Activated naive CD8-positive, alpha-beta T cell (primary cell): Measurements from ENCODE around the gene TBX5.
"Not testable (repeated sequence)": the region's sequence is repeated elsewhere in the genome, so short reads cannot be mapped to it uniquely, and the experiment has no call there.

Experiments
- H3K27ac Mint-ChIP-seq: one replicate; pipeline ENCODE4 v1.8.0; 2021; ENCODE audit warnings: mixed read lengths
- H3K27me3 Mint-ChIP-seq: one replicate; pipeline ENCODE4 v1.8.0; 2021; ENCODE audit warnings: mixed read lengths
- H3K36me3 Mint-ChIP-seq: one replicate; pipeline ENCODE4 v1.8.0; 2021; ENCODE audit warnings: mixed read lengths
- H3K4me1 Mint-ChIP-seq: one replicate; pipeline ENCODE4 v1.8.0; 2021; ENCODE audit warnings: low read depth, mixed read lengths
- H3K4me3 Mint-ChIP-seq: one replicate; pipeline ENCODE4 v1.8.0; 2021; ENCODE audit warnings: mild to moderate bottlenecking, mixed read lengths
- H3K9me3 Mint-ChIP-seq: one replicate; pipeline ENCODE4 v1.8.0; 2021; ENCODE audit warnings: low read depth, mixed read lengths

Gene TBX5

GRCh38 chr12:114391088-114391487 lies 14.9 kb downstream of the TBX5 start:
- Mint-ChIP-seq H3K36me3 (no peaks in the 10 kb centered on the region), H3K27me3 (peaks cover 34% of the 10 kb centered on the region), H3K27ac (no peak overlapping the region), H3K4me1 (no peaks in the 10 kb centered on the region), H3K9me3 (no peaks in the 10 kb centered on the region), H3K4me3 (no peak overlapping the region)

GRCh38 chr12:114384739-114385138 lies 21.2 kb downstream of the TBX5 start:
- no peaks in the 10 kb centered on the region for H3K36me3 Mint-ChIP-seq
- peaks cover 19% of the 10 kb centered on the region for H3K27me3 Mint-ChIP-seq
- H3K4me3 Mint-ChIP-seq = no peak overlapping the region
- no peak overlapping the region for H3K27ac Mint-ChIP-seq
- no peaks in the 10 kb centered on the region for H3K4me1 Mint-ChIP-seq
- no peaks in the 10 kb centered on the region for H3K9me3 Mint-ChIP-seq

- no peaks in the 10 kb centered on the region for H3K36me3 Mint-ChIP-seq
- H3K4me3 Mint-ChIP-seq = no peak overlapping the region
- no peaks in the 10 kb centered on the region for H3K9me3 Mint-ChIP-seq
- H3K27me3 Mint-ChIP-seq = peaks cover 18% of the 10 kb centered on the region
- no peak overlapping the region for H3K27ac Mint-ChIP-seq
- no peaks in the 10 kb centered on the region for H3K4me1 Mint-ChIP-seq
Measured at GRCh38 chr12:114381177-114381576, 24.8 kb downstream of the TBX5 start.

- no peaks in the 10 kb centered on the region for H3K9me3 Mint-ChIP-seq
- H3K36me3 Mint-ChIP-seq = no peaks in the 10 kb centered on the region
- no peak overlapping the region for H3K4me3 Mint-ChIP-seq
- peaks cover 14% of the 10 kb centered on the region for H3K27me3 Mint-ChIP-seq
- no peak overlapping the region for H3K27ac Mint-ChIP-seq
- no peaks in the 10 kb centered on the region for H3K4me1 Mint-ChIP-seq
Measured at GRCh38 chr12:114371733-114372132, 34.2 kb downstream of the TBX5 start.

- H3K27ac Mint-ChIP-seq = no peak overlapping the region
- no peaks in the 10 kb centered on the region for H3K4me1 Mint-ChIP-seq
- peaks cover 14% of the 10 kb centered on the region for H3K27me3 Mint-ChIP-seq
- no peaks in the 10 kb centered on the region for H3K9me3 Mint-ChIP-seq
- H3K4me3 Mint-ChIP-seq = no peak overlapping the region
- H3K36me3 Mint-ChIP-seq = no peaks in the 10 kb centered on the region
Measured at GRCh38 chr12:114371250-114371649, 34.7 kb downstream of the TBX5 start.

- H3K9me3 Mint-ChIP-seq = no peaks in the 10 kb centered on the region
- H3K27me3 Mint-ChIP-seq = peaks cover 8% of the 10 kb centered on the region
- H3K36me3 Mint-ChIP-seq = no peaks in the 10 kb centered on the region
- no peak overlapping the region for H3K4me3 Mint-ChIP-seq
- no peak overlapping the region for H3K27ac Mint-ChIP-seq
- H3K4me1 Mint-ChIP-seq = no peaks in the 10 kb centered on the region
Measured at GRCh38 chr12:114368685-114369452, 37.1 kb downstream of the TBX5 start.

- Mint-ChIP-seq H3K9me3 (peaks cover 9% of the 10 kb centered on the region), H3K27ac (no peak overlapping the region), H3K4me1 (no peaks in the 10 kb centered on the region), H3K36me3 (no peaks in the 10 kb centered on the region), H3K4me3 (no peak overlapping the region), H3K27me3 (peaks cover 10% of the 10 kb centered on the region)
Measured at GRCh38 chr12:114361992-114362391, 44.0 kb downstream of the TBX5 start.

GRCh38 chr12:114361545-114361944 lies 44.4 kb downstream of the TBX5 start:
- H3K9me3 Mint-ChIP-seq = peaks cover 12% of the 10 kb centered on the region
- H3K4me1 Mint-ChIP-seq = no peaks in the 10 kb centered on the region
- H3K4me3 Mint-ChIP-seq = no peak overlapping the region
- H3K27ac Mint-ChIP-seq = no peak overlapping the region
- H3K36me3 Mint-ChIP-seq = no peaks in the 10 kb centered on the region
- peaks cover 11% of the 10 kb centered on the region for H3K27me3 Mint-ChIP-seq

- H3K27ac Mint-ChIP-seq = no peak overlapping the region
- H3K4me1 Mint-ChIP-seq = no peaks in the 10 kb centered on the region
Measured at GRCh38 chr12:114360485-114360884, 45.5 kb downstream of the TBX5 start.

GRCh38 chr12:114355389-114356088 lies 50.4 kb downstream of the TBX5 start:
- H3K4me3 Mint-ChIP-seq = no peak overlapping the region
- no peaks in the 10 kb centered on the region for H3K4me1 Mint-ChIP-seq
- peaks cover 21% of the 10 kb centered on the region for H3K27me3 Mint-ChIP-seq
- H3K27ac Mint-ChIP-seq = no peak overlapping the region
- peaks cover 11% of the 10 kb centered on the region for H3K9me3 Mint-ChIP-seq
- H3K36me3 Mint-ChIP-seq = no peaks in the 10 kb centered on the region

More at GRCh38 chr12:114360485-114360884, 45.5 kb downstream of the TBX5 start:
- H3K27me3 Mint-ChIP-seq = peaks cover 14% of the 10 kb centered on the region
- H3K36me3 Mint-ChIP-seq = no peaks in the 10 kb centered on the region
- H3K9me3 Mint-ChIP-seq = peaks cover 13% of the 10 kb centered on the region
- no peak overlapping the region for H3K4me3 Mint-ChIP-seq

- H3K36me3 Mint-ChIP-seq, H3K4me3 Mint-ChIP-seq, H3K27me3 Mint-ChIP-seq, H3K27ac Mint-ChIP-seq, H3K9me3 Mint-ChIP-seq, H3K4me1 Mint-ChIP-seq: not testable (repeated sequence)
Measured at GRCh38 chr12:114349239-114349638, 56.7 kb downstream of the TBX5 start.

- no peaks in the 10 kb centered on the region for H3K4me1 Mint-ChIP-seq
- no peak overlapping the region for H3K27ac Mint-ChIP-seq
- no peak overlapping the region for H3K4me3 Mint-ChIP-seq
- H3K27me3 Mint-ChIP-seq = no peaks in the 10 kb centered on the region
- peaks cover 3% of the 10 kb centered on the region for H3K9me3 Mint-ChIP-seq
- H3K36me3 Mint-ChIP-seq = no peaks in the 10 kb centered on the region
Measured at GRCh38 chr12:114347861-114348260, 58.1 kb downstream of the TBX5 start.

GRCh38 chr12:114344831-114345230 lies 61.1 kb downstream of the TBX5 start:
- H3K4me1 Mint-ChIP-seq = no peaks in the 10 kb centered on the region
- no peak overlapping the region for H3K4me3 Mint-ChIP-seq
- no peaks in the 10 kb centered on the region for H3K27me3 Mint-ChIP-seq
- H3K36me3 Mint-ChIP-seq = no peaks in the 10 kb centered on the region
- no peak overlapping the region for H3K27ac Mint-ChIP-seq
- H3K9me3 Mint-ChIP-seq = no peaks in the 10 kb centered on the region

GRCh38 chr12:114344303-114344663 lies 61.7 kb downstream of the TBX5 start:
- H3K27ac Mint-ChIP-seq = no peak overlapping the region
- no peaks in the 10 kb centered on the region for H3K9me3 Mint-ChIP-seq
- H3K27me3 Mint-ChIP-seq = no peaks in the 10 kb centered on the region
- H3K36me3 Mint-ChIP-seq = no peaks in the 10 kb centered on the region
- no peaks in the 10 kb centered on the region for H3K4me1 Mint-ChIP-seq
- no peak overlapping the region for H3K4me3 Mint-ChIP-seq

GRCh38 chr12:114343585-114344302 lies 62.2 kb downstream of the TBX5 start:
- Mint-ChIP-seq H3K36me3 (no peaks in the 10 kb centered on the region), H3K9me3 (no peaks in the 10 kb centered on the region), H3K4me3 (no peak overlapping the region), H3K27ac (no peak overlapping the region), H3K4me1 (no peaks in the 10 kb centered on the region), H3K27me3 (peaks cover under 1% of the 10 kb centered on the region)
